ENCODE data around the gene RASSF8. TPM values are rescaled to one million over a fixed set of nuclear protein-coding genes. Genes with fewer than 3 reads are reported as not detected.

Gene RASSF8
- polyA plus RNA-seq, 5 donors, result 19.9 to 39.4 (median 37.6) TPM

DNA sequence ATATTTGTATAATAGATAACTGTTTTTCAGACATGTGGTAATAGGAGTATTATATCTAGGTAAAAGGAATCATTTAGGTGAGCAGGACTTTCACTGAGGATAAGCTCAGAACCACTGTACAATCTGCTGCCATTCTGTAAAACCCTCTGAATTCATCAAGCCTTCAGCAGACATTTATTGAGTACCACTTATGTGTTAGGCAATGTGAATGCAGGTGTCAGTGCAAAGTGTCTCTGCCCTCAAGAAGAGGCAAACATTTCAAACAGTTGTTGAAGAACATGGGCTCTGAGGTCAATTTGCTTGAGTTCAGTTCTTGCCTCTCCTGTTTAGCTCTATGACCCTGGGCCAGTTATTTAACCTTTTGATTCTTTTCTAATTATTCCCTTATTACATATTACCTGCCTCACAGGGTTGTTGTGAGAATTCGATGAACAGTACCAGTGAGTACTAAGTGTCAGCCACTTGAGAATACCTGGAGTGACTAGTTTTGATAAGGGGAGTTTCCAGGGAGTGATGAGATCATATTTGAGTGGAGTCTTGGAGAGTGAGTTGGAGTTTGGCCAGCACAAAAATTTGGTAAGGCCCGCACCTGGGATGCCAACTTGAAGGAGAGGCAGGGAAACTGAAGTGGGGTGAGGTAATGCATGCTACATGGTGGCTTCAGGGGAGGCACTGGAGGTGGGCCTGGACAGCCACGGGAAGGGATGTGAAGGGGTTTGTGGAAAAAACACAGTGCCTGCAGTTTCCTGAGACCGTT, 33.7 kb downstream of the RASSF8 start:
- peak; percentile 56 to 64 for DNase-seq

DNA sequence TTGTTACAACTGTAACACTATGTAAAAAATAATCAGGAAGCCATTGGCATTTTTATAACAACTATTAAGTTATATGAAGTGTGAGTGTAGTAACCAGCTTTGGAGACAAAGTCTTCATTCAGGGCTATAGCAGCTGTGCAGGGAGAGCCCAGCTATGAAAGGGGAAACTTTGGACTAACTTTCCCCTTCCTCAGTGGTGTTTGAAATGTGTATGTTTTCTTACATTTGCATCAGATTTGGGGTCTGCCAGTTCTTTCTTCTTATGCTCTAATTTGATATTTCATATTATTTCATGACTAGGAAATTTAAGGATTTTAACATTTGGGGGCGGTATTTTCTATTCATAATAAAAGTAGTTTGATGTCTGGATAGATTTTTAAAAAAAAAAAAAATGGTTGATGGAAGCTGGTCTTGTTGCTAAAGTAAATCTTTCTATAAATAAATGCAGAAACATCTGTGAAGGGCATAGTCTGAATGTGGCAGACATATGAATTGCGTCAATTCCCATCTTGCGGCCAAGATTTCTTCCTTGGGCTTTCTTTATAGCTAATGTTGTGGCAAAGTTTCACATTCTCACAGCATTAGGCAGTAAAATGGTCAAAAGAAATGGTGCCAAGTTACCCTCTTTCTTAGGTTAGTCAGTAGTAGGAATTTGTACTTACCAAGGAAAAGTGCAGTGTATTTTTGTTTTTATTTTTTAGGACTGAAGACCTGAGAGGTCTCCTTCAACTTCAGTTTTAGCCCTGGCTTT, 35.6 kb downstream of the RASSF8 start:
- peak; percentile 57 to 64 for DNase-seq

DNA sequence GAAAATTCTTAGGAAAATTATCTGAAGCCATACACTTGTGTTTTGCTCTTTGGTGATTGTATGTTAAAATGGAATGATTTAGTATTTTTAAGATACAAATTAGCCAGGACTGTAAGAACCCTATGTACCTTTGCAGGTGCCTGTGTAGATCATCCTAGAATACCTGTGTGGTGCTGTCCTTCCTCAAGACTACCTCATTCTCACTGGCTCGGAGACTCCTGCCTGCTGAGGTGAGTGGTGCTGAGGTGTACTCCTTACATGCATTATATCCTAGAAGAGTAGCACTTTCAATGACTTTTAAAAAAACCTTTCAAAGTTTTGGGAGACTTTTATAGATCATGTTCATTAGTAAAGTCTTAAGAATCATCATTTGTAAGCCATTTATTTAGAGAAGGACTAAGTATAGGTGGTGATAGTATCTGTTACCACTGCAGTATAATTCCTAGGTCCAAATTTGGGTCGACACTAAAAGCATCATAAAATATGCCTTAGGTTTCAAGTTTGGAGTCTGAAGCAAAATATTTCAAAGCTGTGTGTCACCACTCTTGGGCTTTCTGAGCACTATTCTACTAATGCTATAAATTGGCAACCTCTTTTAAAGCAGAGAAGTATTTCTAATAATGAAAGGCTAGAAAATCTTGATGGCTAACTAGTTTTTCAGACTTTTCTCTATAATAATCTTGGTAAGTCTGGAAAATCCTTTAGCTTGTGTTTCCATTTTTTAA, 36.6 kb downstream of the RASSF8 start:
- DNase-seq, result no peak

DNA sequence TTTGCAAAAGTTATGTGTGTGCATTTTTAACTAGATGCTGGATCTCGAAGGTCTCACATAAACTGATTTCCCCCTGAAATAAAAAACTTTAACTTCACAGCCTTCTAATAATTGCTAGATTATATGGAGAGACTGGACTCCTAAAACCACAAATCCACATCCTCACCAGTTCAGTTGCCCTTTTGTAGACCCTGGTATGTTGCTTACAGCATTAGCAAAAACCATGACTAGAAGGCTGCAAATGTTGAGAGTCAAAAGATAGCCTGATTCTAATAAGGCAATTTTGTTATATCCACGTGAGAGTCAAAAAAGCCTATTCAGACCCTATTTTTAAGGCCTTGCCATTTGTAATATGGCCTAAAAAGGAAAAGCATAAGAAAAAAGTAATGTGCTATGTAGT, 37.4 kb downstream of the RASSF8 start:
- no peak for DNase-seq

DNA sequence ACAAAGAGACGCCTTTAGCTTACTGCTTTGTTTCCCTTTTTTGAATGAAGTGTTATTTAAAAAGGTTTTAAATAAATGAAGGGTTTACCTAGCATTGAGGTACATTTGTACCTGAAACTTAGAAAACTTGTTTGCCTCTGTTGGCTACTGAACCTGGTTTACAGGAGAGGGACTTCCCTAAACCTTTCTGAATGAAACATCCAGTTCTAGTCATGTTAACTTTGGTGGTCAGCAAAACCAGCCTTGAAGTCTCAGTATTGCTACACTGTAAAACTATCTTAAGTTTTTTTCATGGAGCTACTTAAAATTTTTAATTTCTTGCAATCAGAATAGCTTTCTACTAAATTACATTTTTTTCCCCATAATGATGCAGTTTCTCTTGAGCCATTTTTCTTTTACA, 38.2 kb downstream of the RASSF8 start:
- DNase-seq, result no peak

DNA sequence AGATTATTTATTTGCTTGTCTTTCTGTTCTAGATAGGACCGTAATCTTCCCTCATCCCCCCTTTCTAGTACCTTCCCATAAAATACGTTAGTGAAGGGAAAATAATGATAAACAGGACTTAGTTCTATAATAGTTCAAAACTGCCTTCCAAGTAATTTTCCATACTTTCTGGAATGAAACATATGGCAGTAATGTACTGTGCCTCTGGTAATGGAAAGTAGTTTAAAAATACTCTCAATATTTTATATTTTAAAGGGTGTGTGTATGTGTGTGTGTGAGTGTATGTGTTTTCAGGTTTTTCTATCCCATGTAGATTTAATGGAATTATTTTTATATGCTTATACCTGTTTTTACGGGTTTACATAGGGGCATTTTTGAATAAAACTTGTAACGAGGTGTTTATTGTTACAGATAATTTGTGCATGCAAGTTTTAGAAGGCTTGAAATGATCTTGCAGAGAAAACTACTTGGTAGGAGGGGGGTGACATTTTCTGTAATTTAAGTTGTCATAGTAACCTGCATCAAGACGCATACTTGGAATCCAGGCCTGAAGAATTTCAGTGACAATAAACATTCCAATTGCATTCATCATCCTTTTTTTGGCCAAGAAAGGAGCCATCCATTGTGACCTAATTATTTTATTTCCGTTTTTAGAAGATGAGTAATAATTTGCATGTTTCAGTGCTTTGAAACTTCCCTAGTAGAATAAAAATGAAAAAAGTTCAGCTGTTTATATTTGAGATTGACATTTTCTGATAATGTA, 38.9 kb downstream of the RASSF8 start:
- DNase-seq, result peak in 1 of 2 donors; percentile 31

DNA sequence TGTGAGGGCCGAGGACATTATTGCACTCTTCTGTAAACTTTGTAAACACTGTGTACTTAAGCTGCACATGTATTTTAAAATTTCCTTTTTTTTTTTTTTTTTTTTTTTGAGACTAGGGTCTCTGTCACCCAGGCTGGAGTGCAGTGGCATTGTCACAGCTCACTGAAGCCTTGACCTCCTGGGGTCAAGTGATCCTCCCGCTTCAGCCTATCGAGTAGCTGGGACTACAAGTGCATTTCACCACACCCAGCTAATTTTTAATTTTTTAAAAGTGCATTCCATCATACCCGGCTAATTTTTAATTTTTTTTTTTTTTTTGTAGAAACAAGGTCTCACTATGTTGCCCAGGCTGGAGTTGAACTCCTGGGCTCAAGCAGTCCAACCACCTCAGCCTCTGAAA, 42.4 kb downstream of the RASSF8 start:
- DNase-seq, result no peak

DNA sequence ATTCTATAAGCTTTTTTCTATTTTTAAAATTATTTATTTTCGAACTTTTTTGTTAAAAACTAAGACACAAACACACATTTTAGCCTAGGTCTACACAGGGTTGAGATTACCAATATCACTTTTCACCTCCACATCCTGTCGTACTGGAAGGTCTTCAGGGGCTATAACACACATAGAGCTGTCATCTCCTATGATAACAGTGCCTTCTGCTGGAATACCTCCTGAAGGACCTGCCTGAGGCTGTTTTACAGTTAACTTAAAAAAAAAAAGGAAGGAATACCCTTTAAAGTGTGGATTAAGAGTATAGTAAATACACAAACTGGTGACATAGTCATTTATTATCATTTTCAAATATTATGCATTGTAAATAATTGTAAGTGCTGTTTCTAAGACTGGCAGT, 43.0 kb downstream of the RASSF8 start:
- DNase-seq, result no peak

DNA sequence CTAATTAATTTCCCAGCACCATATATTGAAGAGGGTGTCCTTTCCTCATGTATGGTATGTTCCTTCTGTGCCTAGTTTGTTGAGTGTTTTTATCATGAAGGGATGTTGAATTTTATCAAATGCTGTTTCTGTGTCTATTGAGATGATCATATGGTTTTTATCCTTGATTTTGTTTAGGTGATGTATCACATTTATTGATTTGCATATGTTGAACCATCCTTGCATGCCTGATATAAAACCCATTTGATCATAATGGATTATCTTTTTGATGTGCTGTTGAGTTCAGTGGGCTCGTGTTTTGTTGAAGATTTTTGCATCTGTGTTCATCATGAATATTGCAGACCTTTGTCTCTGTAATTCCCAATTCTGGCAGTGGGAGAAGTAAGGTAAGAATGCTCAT, 44.6 kb downstream of the RASSF8 start:
- no peak for DNase-seq

DNA sequence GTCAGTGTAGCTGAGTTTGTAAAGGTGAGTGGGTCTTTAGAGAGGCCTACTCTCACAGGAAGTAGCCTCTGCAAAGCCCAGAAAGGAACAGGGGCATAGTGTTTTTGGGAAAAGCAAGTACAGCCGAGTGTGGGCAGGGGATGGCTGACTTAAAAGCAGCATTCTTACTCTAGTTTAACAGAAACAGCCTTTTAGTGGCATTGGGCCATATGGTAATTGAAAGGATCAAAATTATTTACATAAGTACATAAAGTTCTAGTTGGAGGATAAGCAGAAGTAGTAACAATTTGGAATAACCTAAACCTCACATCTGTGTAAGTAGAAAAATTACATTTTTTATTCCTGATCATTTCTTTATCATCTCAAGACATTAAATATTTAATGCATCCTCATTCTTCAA, 49.1 kb downstream of the RASSF8 start:
- DNase-seq, result no peak

DNA sequence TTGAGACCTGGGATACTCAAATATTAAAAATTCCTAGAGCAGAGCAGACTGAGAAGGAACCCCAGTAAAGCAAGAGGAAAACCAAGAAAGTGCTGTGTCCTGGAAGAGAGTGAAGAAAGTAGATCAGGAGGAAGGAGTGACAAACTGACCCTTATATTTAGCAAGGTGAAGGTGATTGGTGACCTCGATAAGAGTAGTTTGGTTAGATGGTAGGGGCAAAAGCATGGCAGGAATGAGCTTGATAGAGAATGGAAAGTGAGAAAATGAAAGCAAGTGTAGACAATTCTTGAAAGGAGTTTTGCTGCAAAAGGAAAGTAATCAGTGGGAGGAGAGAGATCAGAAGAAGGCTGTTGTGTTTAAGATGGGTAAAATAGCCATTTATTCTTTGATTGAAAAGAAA, 51.1 kb downstream of the RASSF8 start:
- DNase-seq, result no peak

DNA sequence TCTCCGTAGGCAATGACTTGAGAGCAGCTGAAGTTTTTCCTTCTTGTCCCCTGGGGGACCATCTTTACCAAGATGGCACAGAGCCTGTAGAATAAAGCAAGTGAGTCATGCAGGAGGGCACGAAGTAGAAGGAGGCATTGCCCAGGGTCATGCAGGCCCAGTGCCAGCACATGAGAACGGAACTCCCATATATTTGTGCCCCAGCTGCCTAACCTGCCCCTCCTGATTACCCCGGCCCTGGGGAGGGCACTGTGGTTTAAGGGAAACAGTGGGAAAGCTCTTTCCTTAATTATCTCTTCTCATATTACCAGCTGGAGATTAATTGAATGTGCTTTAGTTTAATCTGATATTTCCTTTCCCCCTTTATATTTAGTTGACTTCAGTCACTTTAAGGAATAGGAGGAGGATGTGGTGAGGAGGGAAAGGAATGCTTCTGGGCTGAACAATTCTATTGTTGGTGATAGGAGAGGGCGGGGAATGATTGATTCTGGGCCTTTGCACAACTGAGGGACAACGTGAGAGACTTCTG, 51.9 kb downstream of the RASSF8 start:
- no peak for DNase-seq

DNA sequence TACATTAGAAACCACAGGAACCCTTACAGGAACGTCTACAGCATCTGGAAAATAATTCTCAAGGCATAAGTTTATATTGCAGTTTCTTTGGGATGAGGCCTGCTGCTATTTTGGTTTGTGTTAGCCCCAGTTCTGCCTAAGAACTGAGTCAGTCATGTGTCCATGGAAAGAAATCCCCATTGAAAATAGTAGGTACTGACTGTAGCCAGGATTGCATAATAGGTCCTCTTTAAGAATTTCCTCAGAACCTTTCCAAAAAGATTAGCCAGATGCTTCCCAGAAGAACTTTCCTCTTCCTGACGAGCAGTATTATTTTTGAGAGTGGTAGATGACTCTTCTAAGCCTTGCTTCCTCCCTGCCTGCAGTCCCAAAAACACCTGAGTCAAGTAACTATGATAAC, 52.6 kb downstream of the RASSF8 start:
- DNase-seq, result no peak

DNA sequence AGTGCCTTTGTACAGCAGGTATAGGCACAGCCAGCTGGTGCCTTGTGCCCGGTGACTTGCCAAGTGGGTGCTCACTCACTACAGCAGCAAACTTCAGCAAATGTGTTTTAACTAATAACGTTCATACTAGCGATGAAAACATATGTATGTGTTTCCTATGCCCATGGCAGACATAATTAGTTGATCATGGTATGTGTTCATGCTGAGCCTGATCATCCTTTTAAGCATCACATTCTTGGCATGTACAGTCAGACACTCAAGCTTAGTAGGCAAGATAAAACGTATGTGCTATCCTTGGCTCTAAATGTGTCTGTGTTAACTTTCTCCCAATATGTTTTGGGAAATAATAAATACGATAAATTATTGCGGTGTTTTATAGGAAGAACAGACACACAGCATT, 55.6 kb downstream of the RASSF8 start:
- DNase-seq, result no peak

DNA sequence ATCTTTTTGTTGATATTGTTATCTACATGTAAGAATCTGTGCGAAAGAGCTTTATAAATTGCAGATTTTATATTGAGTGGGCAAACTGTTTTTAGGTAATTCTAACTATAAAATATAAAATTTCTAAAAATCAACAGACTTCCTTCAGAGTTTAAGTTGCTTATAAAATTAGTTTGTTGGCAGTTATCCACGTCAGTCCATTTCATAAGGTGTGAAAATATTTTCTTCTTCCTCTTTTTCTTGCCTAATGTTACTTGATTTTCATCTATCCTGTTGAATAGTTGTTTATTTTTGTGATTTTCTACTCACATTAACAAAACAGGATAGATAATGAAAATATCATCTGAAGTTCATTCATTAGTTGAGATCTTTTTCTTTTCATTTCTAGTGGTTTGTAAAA, 58.0 kb downstream of the RASSF8 start:
- DNase-seq, result no peak

DNA sequence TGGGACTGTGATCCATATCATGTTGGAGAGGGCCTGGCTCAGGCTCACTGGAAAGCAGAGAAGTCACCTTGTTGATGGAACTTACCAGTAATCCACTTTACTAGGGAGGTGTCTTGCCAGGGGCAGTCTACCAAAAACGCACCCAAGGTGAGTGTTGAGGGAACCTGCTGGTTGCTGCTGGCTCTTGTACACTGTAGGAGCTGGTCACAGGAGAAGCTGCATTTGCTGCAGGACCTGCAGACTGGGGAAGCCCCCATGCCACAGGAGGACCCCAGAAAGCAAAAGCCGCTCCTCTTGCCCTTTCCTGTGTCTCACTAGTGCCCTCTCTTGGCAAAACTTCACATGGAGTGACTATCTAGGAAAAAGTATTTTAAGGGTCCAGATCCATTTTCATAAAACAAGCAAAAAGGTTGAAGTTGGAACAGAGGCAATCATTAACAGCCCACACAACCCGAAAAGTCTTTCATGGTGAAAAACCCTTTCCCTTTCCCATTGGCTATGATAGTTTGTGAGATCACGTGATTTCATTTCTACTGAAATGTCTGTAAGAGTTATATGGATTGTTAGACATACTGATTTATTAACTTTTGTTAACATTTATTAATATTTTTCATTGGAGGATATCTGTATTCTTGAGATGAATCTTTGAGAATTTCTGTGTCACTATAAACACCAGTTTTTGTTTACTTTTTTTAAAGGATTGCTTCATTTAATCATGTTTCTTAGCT, 59.2 kb downstream of the RASSF8 start:
- DNase-seq, result no peak

DNA sequence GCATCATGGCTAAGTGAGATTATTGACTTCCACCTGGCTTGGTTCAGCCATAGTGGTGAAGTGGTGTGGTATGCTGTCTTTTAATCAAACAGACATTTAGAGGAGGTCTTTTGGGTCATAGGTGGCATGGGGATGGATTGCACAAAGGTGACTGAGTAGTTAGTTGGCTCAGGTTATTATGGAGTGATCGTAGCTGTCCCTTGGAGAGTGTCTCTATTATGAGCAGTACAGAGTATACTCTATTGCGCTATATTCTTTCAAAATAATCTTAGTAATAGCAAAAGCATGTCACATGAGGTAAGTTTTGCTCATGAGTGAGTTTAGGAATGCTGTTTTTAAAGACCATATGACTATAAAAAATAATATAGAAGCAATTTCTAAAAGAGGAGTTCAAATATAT, 60.4 kb downstream of the RASSF8 start:
- no peak for DNase-seq

DNA sequence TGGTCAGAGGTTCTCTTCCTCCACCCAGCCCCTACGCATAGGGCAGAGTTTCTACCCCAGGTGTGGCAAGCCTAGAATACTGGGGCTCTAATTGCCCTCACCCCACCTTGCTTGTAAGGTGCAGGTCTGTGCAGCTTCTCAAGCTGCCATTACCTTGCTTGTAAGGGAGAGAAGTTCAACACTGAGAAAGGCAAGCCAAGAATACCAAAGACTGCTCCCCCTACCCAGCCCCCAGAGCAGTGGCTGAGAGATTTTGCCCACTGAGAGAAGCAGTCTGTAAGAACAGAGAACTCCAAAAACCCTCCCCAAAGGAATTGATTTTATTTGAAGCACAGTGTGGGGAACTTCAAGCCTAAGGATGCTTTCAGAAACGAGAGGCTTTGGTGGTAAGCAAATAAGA, 63.1 kb downstream of the RASSF8 start:
- DNase-seq, result no peak

DNA sequence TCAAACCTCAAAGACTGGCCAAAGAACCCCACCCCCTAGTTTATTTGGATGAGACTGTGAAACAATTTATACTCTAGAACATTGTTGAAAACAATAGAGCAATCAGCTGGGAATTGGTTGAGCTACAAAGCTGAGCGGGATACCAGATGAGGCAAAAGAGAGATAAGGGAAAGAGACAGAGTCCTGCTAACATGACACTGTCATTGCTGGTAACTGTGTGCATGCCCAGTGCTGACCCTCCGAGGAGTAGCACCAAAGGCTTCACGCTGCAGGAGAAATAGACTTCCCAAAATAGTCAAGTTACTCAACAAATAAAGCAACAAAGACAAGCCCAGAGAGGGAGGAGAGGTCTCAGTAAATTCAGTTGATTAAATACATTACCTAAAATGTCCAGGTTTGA, 63.6 kb downstream of the RASSF8 start:
- no peak for DNase-seq

DNA sequence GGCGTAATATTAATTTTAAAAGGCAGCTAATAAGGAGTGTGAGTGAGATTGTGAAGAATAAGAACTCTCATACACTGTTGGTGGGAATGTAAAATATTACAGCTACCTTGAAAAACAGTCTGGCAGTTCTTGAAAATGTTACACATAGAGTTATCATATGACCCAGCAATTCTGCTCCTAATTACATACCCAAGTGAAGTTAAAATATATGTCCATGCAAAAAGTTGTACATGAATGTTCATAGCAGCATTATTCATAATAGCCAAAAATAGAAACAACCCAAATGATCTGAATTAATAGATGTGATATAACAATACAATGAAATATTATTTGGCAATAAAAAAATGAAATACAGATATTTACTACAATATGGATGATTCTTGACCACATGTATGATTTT, 68.2 kb downstream of the RASSF8 start:
- no peak for DNase-seq

DNA sequence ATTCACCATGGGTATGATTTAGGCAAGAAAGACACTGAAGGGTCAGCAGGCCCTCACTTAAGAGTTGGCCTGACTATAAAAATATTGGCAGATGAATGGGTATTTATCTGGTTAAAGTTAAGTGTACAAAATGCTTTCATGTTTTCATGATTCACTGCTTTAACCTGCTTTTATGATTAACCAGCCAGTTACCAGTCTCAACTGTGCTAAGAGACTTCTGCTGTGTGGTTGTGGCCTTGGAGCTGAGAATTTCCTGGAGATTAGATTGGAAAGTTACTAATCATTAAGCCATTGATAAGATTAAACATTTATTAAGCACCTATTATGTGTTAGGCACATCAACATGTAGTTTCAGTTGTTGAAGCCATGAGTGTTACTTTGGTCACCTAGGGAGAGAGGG, 68.9 kb downstream of the RASSF8 start:
- no peak for DNase-seq
